ENCODE measurements around the gene ALDH1A1.

ALDH1A1 gene

DNA sequence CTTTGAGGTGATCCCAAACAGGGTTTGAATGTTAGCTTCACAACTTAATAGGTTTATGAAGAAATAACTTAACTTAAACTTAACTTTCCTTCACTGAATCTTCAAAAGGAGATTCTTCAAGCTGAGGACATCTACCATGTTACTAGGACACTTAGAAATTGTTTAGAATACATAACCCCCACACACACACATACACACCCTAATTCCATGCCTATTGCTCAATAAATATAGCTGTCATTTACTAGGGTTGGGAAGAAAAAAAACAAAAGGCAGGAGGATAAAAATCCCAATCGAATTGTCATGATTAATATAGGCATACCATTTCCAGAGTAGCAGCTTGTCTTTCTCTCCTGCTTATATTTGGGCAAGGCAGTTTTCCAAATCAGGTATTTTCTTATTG lies 68.3 kb downstream of the ALDH1A1 start:
- TF ChIP-seq, protein P1, sequence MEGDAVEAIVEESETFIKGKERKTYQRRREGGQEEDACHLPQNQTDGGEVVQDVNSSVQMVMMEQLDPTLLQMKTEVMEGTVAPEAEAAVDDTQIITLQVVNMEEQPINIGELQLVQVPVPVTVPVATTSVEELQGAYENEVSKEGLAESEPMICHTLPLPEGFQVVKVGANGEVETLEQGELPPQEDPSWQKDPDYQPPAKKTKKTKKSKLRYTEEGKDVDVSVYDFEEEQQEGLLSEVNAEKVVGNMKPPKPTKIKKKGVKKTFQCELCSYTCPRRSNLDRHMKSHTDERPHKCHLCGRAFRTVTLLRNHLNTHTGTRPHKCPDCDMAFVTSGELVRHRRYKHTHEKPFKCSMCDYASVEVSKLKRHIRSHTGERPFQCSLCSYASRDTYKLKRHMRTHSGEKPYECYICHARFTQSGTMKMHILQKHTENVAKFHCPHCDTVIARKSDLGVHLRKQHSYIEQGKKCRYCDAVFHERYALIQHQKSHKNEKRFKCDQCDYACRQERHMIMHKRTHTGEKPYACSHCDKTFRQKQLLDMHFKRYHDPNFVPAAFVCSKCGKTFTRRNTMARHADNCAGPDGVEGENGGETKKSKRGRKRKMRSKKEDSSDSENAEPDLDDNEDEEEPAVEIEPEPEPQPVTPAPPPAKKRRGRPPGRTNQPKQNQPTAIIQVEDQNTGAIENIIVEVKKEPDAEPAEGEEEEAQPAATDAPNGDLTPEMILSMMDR (IDR thresholded peaks at IDR 0.05), result no peak

DNA sequence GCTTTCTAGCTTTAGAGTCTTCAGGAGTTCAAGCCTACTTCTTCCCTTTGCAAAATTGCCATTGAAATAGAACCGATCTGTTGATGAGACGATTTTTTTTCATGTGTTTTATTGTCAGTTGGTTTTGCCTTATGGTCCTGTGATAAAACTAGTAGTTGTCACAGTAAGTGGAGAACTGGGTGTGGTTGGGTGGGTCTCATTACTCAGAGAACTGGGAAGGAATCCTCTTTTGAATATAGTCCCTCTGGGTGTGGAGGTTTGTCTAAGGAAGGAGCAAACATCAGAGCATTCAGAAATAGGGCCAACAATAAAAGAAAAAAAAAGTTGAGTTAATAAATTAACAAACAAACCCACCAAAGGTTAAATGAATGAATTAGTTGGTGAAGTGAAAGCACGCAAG lies 69.0 kb downstream of the ALDH1A1 start:
- TF ChIP-seq, protein P1 (IDR thresholded peaks at IDR 0.05), result no peak

DNA sequence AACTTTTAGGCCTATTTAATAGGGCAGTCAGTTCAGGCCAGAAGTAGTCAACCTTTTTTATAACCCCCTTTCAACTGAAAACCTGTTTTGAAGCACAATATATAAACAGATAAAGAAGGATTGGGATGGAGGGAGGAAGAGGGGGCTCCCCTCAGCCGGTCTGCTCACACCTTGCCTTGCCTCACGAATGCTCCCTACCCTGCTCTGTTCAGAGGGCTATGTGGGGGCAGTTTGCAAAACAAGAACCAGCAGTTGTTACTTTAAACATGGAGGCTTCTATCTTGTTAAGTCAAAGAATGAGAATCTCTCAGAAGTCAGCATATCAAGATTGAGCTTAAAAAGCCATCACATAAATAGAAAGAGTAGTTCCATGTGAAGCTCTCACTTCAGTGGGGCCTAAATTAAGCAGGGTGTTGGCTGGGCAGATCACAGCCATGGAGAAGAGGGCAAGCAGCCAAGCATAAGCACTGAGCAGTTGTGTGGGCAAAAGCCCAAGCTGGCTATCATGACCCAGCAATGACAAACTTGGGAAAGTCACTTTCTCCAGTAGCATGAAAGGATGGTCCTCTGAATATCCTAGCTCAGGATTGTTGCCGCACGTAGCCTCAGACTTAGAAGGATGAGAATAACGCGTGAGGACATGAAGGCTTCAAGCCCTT lies 70.6 kb downstream of the ALDH1A1 start:
- TF ChIP-seq, protein P1 (IDR thresholded peaks at IDR 0.05), result no peak

DNA sequence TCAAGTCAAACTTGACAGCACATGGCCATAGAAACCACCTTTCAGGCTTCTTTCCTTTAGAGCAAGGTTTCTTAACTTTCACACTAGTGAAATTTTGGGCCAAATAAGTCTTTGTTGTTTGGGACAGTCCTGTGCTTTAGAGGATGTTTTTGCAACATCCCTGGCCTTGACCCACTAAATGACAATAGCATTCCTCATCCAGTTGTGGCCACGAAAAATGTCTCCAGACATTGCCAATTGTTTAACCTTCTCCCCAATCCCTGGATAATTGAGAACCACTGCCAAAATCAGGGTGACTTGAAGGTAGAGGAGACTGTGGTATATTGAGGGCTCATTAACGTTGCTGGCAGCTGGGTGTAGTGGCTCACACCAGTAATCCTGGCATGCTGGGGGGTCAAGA lies 72.0 kb downstream of the ALDH1A1 start:
- TF ChIP-seq, protein P1 (IDR thresholded peaks at IDR 0.05), result no peak

DNA sequence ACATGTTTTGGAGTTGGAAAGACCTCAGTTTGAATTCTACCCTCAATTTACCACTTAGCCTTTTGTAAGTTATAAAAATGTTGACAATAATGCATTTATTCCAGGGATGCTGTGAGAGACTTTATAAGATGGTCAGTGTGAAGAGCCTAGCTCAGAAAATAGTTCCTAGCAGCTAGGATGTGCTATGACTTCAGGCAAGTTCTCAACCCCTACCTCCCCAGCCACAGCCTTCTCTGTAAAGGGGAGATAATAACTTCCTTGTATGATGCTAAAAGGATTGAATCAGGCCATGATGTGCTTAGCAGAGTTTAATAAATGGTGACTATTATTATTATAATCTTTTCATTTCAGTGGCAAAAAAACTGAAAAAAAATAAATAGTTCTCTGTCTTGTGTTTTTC lies 77.6 kb downstream of the ALDH1A1 start:
- TF ChIP-seq, protein P1 (IDR thresholded peaks at IDR 0.05), result no peak

DNA sequence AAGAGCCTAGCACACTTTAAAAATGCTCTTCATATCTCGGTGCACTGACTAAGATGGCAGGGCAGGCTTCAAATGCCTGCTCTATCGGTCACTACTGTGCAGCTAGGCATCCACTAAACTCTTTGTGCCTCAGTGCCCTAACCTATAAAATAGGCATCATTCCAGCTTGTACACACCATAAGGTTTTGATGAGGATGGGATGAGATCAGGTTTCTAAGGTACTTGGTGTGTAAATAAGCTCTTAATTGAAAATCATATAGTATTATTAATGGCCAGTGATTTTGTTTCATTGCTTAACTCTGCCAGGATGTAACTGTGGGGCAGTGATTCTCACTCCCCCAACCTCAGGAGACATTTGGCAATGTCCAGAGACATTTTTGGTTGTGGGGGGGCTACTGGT lies 78.5 kb downstream of the ALDH1A1 start:
- TF ChIP-seq, protein P1 (IDR thresholded peaks at IDR 0.05), result no peak

DNA sequence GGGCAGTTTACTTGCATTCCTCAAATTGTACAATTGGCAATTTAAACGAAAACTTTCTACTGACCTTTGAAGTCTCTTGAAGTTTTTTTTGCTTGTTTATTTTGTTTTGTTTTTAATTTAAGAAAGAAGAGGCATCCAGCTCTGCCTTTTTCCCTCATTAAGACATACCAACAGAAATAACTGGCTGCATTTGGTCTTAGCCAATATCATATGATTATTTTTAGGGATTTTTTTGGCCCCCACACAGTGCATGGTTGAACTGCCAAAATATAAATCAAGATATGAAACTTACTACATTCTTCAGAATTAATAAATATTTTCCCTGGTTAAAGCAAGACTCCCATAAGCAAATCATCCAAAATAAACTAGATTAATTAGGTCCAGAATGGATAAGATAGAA lies 79.4 kb downstream of the ALDH1A1 start:
- TF ChIP-seq, protein P1 (IDR thresholded peaks at IDR 0.05), result no peak

DNA sequence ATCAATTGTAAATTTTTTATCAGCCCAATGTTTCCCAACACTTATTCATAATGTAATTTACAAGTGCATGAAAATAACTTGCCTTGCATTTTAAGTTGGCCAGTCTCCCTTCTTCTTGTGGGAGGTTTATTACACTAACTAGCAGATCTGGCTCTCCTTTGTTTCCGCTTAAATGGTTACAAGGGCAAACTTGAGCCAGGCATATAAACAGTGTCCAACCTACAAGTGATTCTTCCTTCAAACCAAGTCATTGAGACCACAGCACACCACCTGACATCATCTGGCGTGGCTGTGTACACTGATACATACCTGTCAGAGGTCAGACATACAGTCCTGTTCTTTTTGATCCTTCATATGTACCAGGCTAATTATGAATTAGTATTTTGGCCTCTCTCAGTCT lies 80.1 kb downstream of the ALDH1A1 start:
- TF ChIP-seq, protein P1 (IDR thresholded peaks at IDR 0.05), result no peak

Data from LNCAP (cell line).